HCT116 (cell line): ENCODE data around the gene KCNAB3. TPM values are rescaled to one million over a fixed set of nuclear protein-coding genes. Genes with fewer than 3 reads are reported as not detected.

Source experiments
- ATAC-seq: fragments of 200-7000 bp; cut with Tn5 transposase; 2 replicates; pipeline ENCODE4 v1.9.1; 2020; ENCODE audit warnings: mild to moderate bottlenecking, moderate library complexity
- BruUV-seq: library from RNA; stranded (reverse); fragments of 400-500 nt; replicated peaks from 2 replicates; lab custom pipeline; 2021; lab: Mats Ljungman, UMichigan
- CTCF ChIA-PET: fragments of 300-600 bp; sonication (Branson Sonifier 250); formaldehyde crosslinking; loops from one replicate; lab custom pipeline; 2021; ENCODE audit warnings: antibody characterized with exemption; lab: Charles Lee
- POLR2A ChIA-PET: fragments of 300-600, 350-600 bp; sonication (Branson Sonifier 250); formaldehyde crosslinking; loops from one replicate; lab custom pipeline; 2021; ENCODE audit warnings: antibody characterized with exemption; lab: Charles Lee
- RAD21 ChIA-PET, 2 experiments: fragments of 300-600 bp; sonication (Branson Sonifier 250); formaldehyde crosslinking; loops; one replicate each; lab custom pipeline; 2023; ENCODE audit warnings: low total read pairs in 2 of 2; ENCODE audit not compliant: uncharacterized antibody in 2 of 2, unreplicated experiment in 2 of 2, low non-redundant PET in 1 of 2; lab: Charles Lee
- DNase-seq: peaks from one replicate; pipeline ENCODE4 v3.0.0-alpha.2; 2010; ENCODE audit warnings: low read depth, low spot score
- H2AFZ ChIP-seq: fragments of 200-600 bp; shearing (Covaris generic), sonication (generic); 2 replicates; pipeline ENCODE4 v1.6.1; 2017; ENCODE audit warnings: low read depth, mixed run types, mixed read lengths, antibody characterized with exemption, low read length; ENCODE audit not compliant: poor library complexity, severe bottlenecking
- H3K27ac ChIP-seq: 2 replicates; pipeline ENCODE4 v1.5.1; 2012; ENCODE audit warnings: low read depth, low read length
- H3K27me3 ChIP-seq: fragments of 200-600 bp; sonication (generic); 2 replicates; pipeline ENCODE4 v1.6.1; 2016; ENCODE audit warnings: mixed run types, low read length, mixed read lengths; ENCODE audit not compliant: insufficient read depth
- H3K36me3 ChIP-seq, 2 experiments: fragments of 200-500 bp in 1 of 2; fragments of 200-600 bp in 1 of 2; sonication (Bioruptor generic) in 1 of 2; sonication (generic) in 1 of 2; 2 replicates each; pipeline versions ENCODE4 v1.5.1 to v1.6.1; 2014 to 2016; ENCODE audit warnings: low read length in 2 of 2, inconsistent platforms in 1 of 2, mixed read lengths in 1 of 2, mixed run types in 1 of 2; ENCODE audit not compliant: insufficient read depth in 2 of 2, control insufficient read depth in 1 of 2
- H3K4me1 ChIP-seq, 2 experiments: fragments of 200-600 bp in 1 of 2; sonication (generic) in 1 of 2; 2 replicates each; pipeline versions ENCODE4 v1.5.1 to v1.6.1; 2012 to 2017; ENCODE audit warnings: low read length in 2 of 2, inconsistent platforms in 1 of 2, mild to moderate bottlenecking in 1 of 2, mixed read lengths in 1 of 2, mixed run types in 1 of 2, moderate library complexity in 1 of 2; ENCODE audit not compliant: insufficient read depth in 2 of 2, control insufficient read depth in 1 of 2
- H3K4me2 ChIP-seq: fragments of 200-600 bp; sonication (generic); 2 replicates; pipeline ENCODE4 v1.6.1; 2017; ENCODE audit warnings: mixed run types, low read length, mixed read lengths
- H3K4me3 ChIP-seq, 2 experiments: fragments of 200-600 bp in 1 of 2; sonication (generic) in 1 of 2; replicated peaks in 1 of 2; 2 replicates each; pipeline ENCODE4 v1.5.1; 2011 to 2016; ENCODE audit warnings: low read length in 2 of 2, control low read depth in 1 of 2, low read depth in 1 of 2, mild to moderate bottlenecking in 1 of 2, mixed read lengths in 1 of 2, mixed run types in 1 of 2
- H3K79me2 ChIP-seq: fragments of 200-600 bp; sonication (generic); 2 replicates; pipeline ENCODE4 v1.6.1; 2017; ENCODE audit warnings: mild to moderate bottlenecking, mixed run types, low read length, moderate library complexity, mixed read lengths; ENCODE audit not compliant: insufficient read depth
- H3K9ac ChIP-seq: fragments of 200-600 bp; sonication (generic); 2 replicates; pipeline ENCODE4 v1.6.1; 2016; ENCODE audit warnings: low read length, mixed read lengths
- H3K9me2 ChIP-seq: fragments of 200-600 bp; sonication (generic), shearing (Covaris generic); 2 replicates; pipeline ENCODE4 v1.6.1; 2017; ENCODE audit warnings: mixed run types, mild to moderate bottlenecking, moderate library complexity; ENCODE audit not compliant: insufficient read depth
- H3K9me3 ChIP-seq, 2 experiments: fragments of 200-500 bp in 1 of 2; fragments of 200-600 bp in 1 of 2; sonication (Bioruptor generic) in 1 of 2; sonication (generic) in 1 of 2; 2 replicates each; pipeline ENCODE4 v1.6.1; 2014 to 2017; ENCODE audit warnings: low read length in 2 of 2, mixed read lengths in 2 of 2, inconsistent platforms in 1 of 2, low read depth in 1 of 2, mild to moderate bottlenecking in 1 of 2, mixed run types in 1 of 2, moderate library complexity in 1 of 2; ENCODE audit not compliant: control insufficient read depth in 1 of 2, insufficient read depth in 1 of 2
- H4K20me1 ChIP-seq: fragments of 200-600 bp; sonication (generic), shearing (Covaris generic); 2 replicates; pipeline ENCODE4 v1.6.1; 2017; ENCODE audit warnings: mixed run types, mild to moderate bottlenecking, moderate library complexity; ENCODE audit not compliant: insufficient read depth
- JUND ChIP-seq: IDR thresholded peaks from 2 replicates; pipeline ENCODE4 v1.6.1; 2012
- RAD21 ChIP-seq: IDR thresholded peaks from 2 replicates; pipeline ENCODE4 v1.6.1; 2012; ENCODE audit warnings: low read depth, mild to moderate bottlenecking
- SRF ChIP-seq: IDR thresholded peaks from 2 replicates; pipeline ENCODE4 v1.6.1; 2012; ENCODE audit warnings: low read depth
- TCF7L2 ChIP-seq: IDR thresholded peaks from 2 replicates; pipeline ENCODE4 v1.7.0; 2011; ENCODE audit warnings: borderline replicate concordance, inconsistent platforms; ENCODE audit not compliant: insufficient read depth, insufficient read length; ENCODE audit errors: extremely low read depth
- intact Hi-C: fragments of 100-400 bp; cut with micrococcal nuclease; formaldehyde crosslinking; loops from 2 replicates; pipeline ENCODE4 v1.10.0; 2022
- total RNA-seq: library from RNA; stranded (reverse); gene quantifications from one replicate; pipeline ENCODE4 v1.2.1, GENCODE V29; 2021; ENCODE audit not compliant: unreplicated experiment
- TF ChIP-seq, protein P1 (sequence below), 3 experiments: fragments of 200-600 bp in 1 of 3; sonication (generic) in 1 of 3; IDR thresholded peaks in 2 of 3; conservative IDR thresholded peaks in 1 of 3; 2 replicates each; pipeline ENCODE4 v1.5.1; 2012 to 2017; ENCODE audit warnings: low read depth in 2 of 3, low read length in 2 of 3, antibody characterized with exemption in 1 of 3, borderline replicate concordance in 1 of 3, control low read depth in 1 of 3, mild to moderate bottlenecking in 1 of 3, mixed read lengths in 1 of 3, mixed run types in 1 of 3, moderate library complexity in 1 of 3; ENCODE audit not compliant: insufficient read depth in 1 of 3

KCNAB3 gene
- total RNA-seq, 1 experiment from 2014 or later = 7.1 TPM

DNA sequence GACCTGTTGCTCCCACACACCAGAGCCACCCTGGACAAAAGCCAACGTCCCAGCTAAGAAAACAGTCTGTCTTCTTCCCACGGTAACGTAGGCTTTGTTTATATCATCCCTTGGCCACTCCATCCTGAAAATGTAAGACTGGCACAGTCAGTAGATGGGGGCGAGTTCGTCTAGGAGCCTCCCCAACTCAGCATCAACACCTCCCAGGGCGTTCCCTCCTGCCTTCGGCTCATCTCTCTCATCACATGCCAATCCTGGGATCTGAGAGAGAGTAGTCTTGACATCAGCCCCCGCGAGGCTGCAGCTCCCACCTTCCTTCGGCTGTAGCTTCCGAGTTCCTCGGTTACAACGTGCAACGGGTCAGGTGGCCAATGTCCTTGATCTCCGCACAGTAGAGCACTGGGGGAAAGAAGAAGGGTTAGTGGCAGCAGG, 14.5 kb downstream of the KCNAB3 start:
- Histone ChIP-seq H3K4me2 (peak overlapping the region; percentile 62), H3K27me3 (no peaks in the 10 kb centered on the region), H3K4me3 (peak overlapping the region; percentile 19 to 28), H3K9me2 (no peaks in the 10 kb centered on the region), H3K79me2 (no peaks in the 10 kb centered on the region), H4K20me1 (no peaks in the 10 kb centered on the region), H2AFZ (no peak overlapping the region), H3K36me3 (peaks cover 2 to 4% of the 10 kb centered on the region in 2 experiments; a peak in 1 of 4 replicates), H3K9me3 (no peaks in the 10 kb centered on the region), H3K27ac (no peak overlapping the region), H3K4me1 (peaks cover 10 to 28% of the 10 kb centered on the region in 2 experiments; a peak in 3 of 4 replicates), H3K9ac (0 out of 2 replicates have a peak overlapping the region, but pooled peaks have one; percentile 13)
- no peak for ATAC-seq
- ChIA-PET CTCF (interaction anchor here (1.7 kb wide), 1 partner anchor 126 kb away, joined by 5 read pairs; no protein-coding TSS in a partner anchor), POLR2A (interaction anchor here (1.0 kb wide), 1 partner anchor 76 kb away, joined by 3 read pairs; no protein-coding TSS in a partner anchor), RAD21 (no interaction called here)
- no peak for TF ChIP-seq JUND
- peak; percentile 47 for TF ChIP-seq TCF7L2
- intact Hi-C loops = no loop called here
- BruUV-seq = TSS peak; percentile 31
- no peak for DNase-seq

- Histone ChIP-seq H2AFZ (no peak overlapping the region), H3K36me3 (peaks cover 6% of the 10 kb centered on the region in 2 experiments; a peak in 2 of 4 replicates), H3K4me3 (no peak overlapping the region), H3K9me2 (no peaks in the 10 kb centered on the region), H3K79me2 (no peaks in the 10 kb centered on the region), H3K4me1 (peaks cover 10 to 28% of the 10 kb centered on the region in 2 experiments; a peak in 3 of 4 replicates), H4K20me1 (no peaks in the 10 kb centered on the region), H3K27ac (no peak overlapping the region), H3K4me2 (no peak overlapping the region), H3K9ac (no peak overlapping the region), H3K27me3 (no peaks in the 10 kb centered on the region), H3K9me3 (no peaks in the 10 kb centered on the region)
- CTCF ChIA-PET = interaction anchor here (0.6 to 3.3 kb wide), 16 partner anchors 19 to 170 kb away, joined by 3 to 55 read pairs (median 6); partner anchors contain the start of genes CNTROB and TRAPPC1
- BruUV-seq = no TSS peak
- DNase-seq (peak; percentile 81), ATAC-seq (peak; percentile 83)
- TF ChIP-seq TCF7L2 (peak; percentile 41), SRF (no peak), RAD21 (peak; percentile 92)
- TF ChIP-seq, protein P1, sequence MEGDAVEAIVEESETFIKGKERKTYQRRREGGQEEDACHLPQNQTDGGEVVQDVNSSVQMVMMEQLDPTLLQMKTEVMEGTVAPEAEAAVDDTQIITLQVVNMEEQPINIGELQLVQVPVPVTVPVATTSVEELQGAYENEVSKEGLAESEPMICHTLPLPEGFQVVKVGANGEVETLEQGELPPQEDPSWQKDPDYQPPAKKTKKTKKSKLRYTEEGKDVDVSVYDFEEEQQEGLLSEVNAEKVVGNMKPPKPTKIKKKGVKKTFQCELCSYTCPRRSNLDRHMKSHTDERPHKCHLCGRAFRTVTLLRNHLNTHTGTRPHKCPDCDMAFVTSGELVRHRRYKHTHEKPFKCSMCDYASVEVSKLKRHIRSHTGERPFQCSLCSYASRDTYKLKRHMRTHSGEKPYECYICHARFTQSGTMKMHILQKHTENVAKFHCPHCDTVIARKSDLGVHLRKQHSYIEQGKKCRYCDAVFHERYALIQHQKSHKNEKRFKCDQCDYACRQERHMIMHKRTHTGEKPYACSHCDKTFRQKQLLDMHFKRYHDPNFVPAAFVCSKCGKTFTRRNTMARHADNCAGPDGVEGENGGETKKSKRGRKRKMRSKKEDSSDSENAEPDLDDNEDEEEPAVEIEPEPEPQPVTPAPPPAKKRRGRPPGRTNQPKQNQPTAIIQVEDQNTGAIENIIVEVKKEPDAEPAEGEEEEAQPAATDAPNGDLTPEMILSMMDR (IDR thresholded peaks at IDR 0.05 in 2 of 3, conservative IDR thresholded peaks at IDR 0.05 in 1 of 3; ENCODE audit: borderline replicate concordance in 1 of 3, insufficient read depth in 1 of 3, low read depth in 2 of 3, low read length in 2 of 3) = peak; percentile 80 to 91 (median 86)
- RAD21 ChIA-PET = interaction anchor here (0.7 to 1.5 kb wide), 6 partner anchors 77 to 169 kb away, joined by 3 to 13 read pairs (median 3); no protein-coding TSS in a partner anchor
- POLR2A ChIA-PET = interaction anchor here (0.6 to 1.4 kb wide), 2 partner anchors 19 to 128 kb away, joined by 3 to 5 read pairs; partner anchors contain the start of genes CNTROB and TRAPPC1
- intact Hi-C loops = loop anchor here (1.0 to 5.0 kb wide), 5 partner anchors 75 to 170 kb away; no protein-coding TSS in a partner anchor
Measured at GRCh38 chr17:7912927-7913524, 16.6 kb downstream of the KCNAB3 start.
